H9 (cell line): ENCODE data around the gene PLEKHJ1. TPM values are rescaled to one million over a fixed set of nuclear protein-coding genes. Genes with fewer than 3 reads are reported as not detected.

ENCODE experiments used
- DNase-seq: peaks from one replicate; pipeline ENCODE4 v3.0.0-alpha.2; 2017
- H2AFZ ChIP-seq: one replicate; pipeline ENCODE4 v1.6.1; 2013; ENCODE audit warnings: mild to moderate bottlenecking, low read length, control low read depth, moderate library complexity
- H2AK5ac ChIP-seq: 2 replicates; pipeline ENCODE4 v1.6.1; 2013; ENCODE audit warnings: low read length, control low read depth, mixed read lengths; ENCODE audit not compliant: insufficient read length
- H2BK120ac ChIP-seq: one replicate; pipeline ENCODE4 v1.6.1; 2013; ENCODE audit warnings: low read depth, mild to moderate bottlenecking, low read length, control low read depth, inconsistent platforms; ENCODE audit not compliant: poor library complexity, severe bottlenecking
- H2BK12ac ChIP-seq: 2 replicates; pipeline ENCODE4 v1.6.1; 2013; ENCODE audit warnings: low read length, control low read depth, mixed read lengths, low read depth; ENCODE audit not compliant: insufficient read length
- H2BK15ac ChIP-seq: 2 replicates; pipeline ENCODE4 v1.6.1; 2013; ENCODE audit warnings: low read depth, low read length, control low read depth
- H2BK20ac ChIP-seq: one replicate; pipeline ENCODE4 v1.6.1; 2013; ENCODE audit warnings: low read depth, mild to moderate bottlenecking, low read length, control low read depth, inconsistent platforms; ENCODE audit not compliant: poor library complexity, severe bottlenecking
- H2BK5ac ChIP-seq: 2 replicates; pipeline ENCODE4 v1.6.1; 2013; ENCODE audit warnings: low read length, control low read depth, mixed read lengths; ENCODE audit not compliant: insufficient read length
- H3K14ac ChIP-seq: 2 replicates; pipeline ENCODE4 v1.6.1; 2013; ENCODE audit warnings: low read length, control low read depth; ENCODE audit not compliant: insufficient read depth
- H3K18ac ChIP-seq: 2 replicates; pipeline ENCODE4 v1.6.1; 2013; ENCODE audit warnings: low read depth, mild to moderate bottlenecking, mixed read lengths, low read length, control low read depth; ENCODE audit not compliant: insufficient read length
- H3K23ac ChIP-seq: 2 replicates; pipeline ENCODE4 v1.6.1; 2013; ENCODE audit warnings: low read length, control low read depth, mixed read lengths, low read depth; ENCODE audit not compliant: insufficient read length
- H3K23me2 ChIP-seq: 2 replicates; pipeline ENCODE4 v1.6.1; 2013; ENCODE audit warnings: low read depth, mild to moderate bottlenecking, mixed read lengths, low read length, control low read depth; ENCODE audit not compliant: insufficient read length, poor library complexity, severe bottlenecking
- H3K27ac ChIP-seq: 2 replicates; pipeline ENCODE4 v1.5.1; 2013; ENCODE audit warnings: low read length, control low read depth, mixed read lengths, low read depth; ENCODE audit not compliant: insufficient read length
- H3K27me3 ChIP-seq: 2 replicates; pipeline ENCODE4 v1.6.1; 2013; ENCODE audit warnings: low read length, control low read depth, inconsistent platforms; ENCODE audit not compliant: insufficient read depth
- H3K4ac ChIP-seq: 2 replicates; pipeline ENCODE4 v1.6.1; 2013; ENCODE audit warnings: low read depth, mild to moderate bottlenecking, control low read depth, inconsistent platforms, low read length, moderate library complexity
- H3K4me1 ChIP-seq: 2 replicates; pipeline ENCODE4 v1.6.1; 2013; ENCODE audit warnings: low read length, control low read depth, inconsistent platforms; ENCODE audit not compliant: insufficient read depth
- H3K4me2 ChIP-seq: 2 replicates; pipeline ENCODE4 v1.6.1; 2013; ENCODE audit warnings: low read length, control low read depth, mixed read lengths; ENCODE audit not compliant: insufficient read length, insufficient read depth
- H3K56ac ChIP-seq: 2 replicates; pipeline ENCODE4 v1.6.1; 2013; ENCODE audit warnings: low read depth, mild to moderate bottlenecking, mixed read lengths, low read length, control low read depth; ENCODE audit not compliant: insufficient read length
- H3K79me1 ChIP-seq: 2 replicates; pipeline ENCODE4 v1.6.1; 2013; ENCODE audit warnings: low read depth, mild to moderate bottlenecking, moderate library complexity, low read length, control low read depth, inconsistent platforms; ENCODE audit not compliant: insufficient read depth, poor library complexity, severe bottlenecking
- H3K79me2 ChIP-seq: 2 replicates; pipeline ENCODE4 v1.6.1; 2013; ENCODE audit warnings: low read length, control low read depth, inconsistent platforms; ENCODE audit not compliant: insufficient read depth
- H3K9ac ChIP-seq: 2 replicates; pipeline ENCODE4 v1.6.1; 2013; ENCODE audit warnings: low read length, control low read depth, mixed read lengths; ENCODE audit not compliant: insufficient read length; ENCODE audit errors: extremely low read depth
- H3K9me3 ChIP-seq: one replicate; pipeline ENCODE4 v1.6.1; 2013; ENCODE audit warnings: low read depth, low read length, inconsistent platforms; ENCODE audit not compliant: control insufficient read depth
- H3T11ph ChIP-seq: one replicate; pipeline ENCODE4 v1.6.1; 2013; ENCODE audit warnings: mild to moderate bottlenecking, low read length, control low read depth, inconsistent platforms
- H4K20me1 ChIP-seq: one replicate; pipeline ENCODE4 v1.6.1; 2013; ENCODE audit not compliant: control insufficient read depth, insufficient read length, insufficient read depth
- H4K5ac ChIP-seq: 2 replicates; pipeline ENCODE4 v1.6.1; 2013; ENCODE audit warnings: low read depth, mild to moderate bottlenecking, mixed read lengths, low read length, control low read depth; ENCODE audit not compliant: insufficient read length
- H4K8ac ChIP-seq: replicated peaks from 2 replicates; pipeline ENCODE4 v1.6.1; 2013; ENCODE audit warnings: low read length, control low read depth, mixed read lengths, low read depth; ENCODE audit not compliant: insufficient read length
- H4K91ac ChIP-seq: 2 replicates; pipeline ENCODE4 v1.6.1; 2013; ENCODE audit warnings: low read depth, mild to moderate bottlenecking, moderate library complexity, mixed read lengths, low read length, control low read depth; ENCODE audit not compliant: insufficient read length
- H3K27ac Mint-ChIP-seq, 3 experiments: 2 replicates in 2 of 3; 3 replicates in 1 of 3; pipeline ENCODE4 v1.8.0; 2020 to 2021; ENCODE audit warnings: mixed read lengths in 3 of 3, mild to moderate bottlenecking in 1 of 3, moderate library complexity in 1 of 3
- H3K27me3 Mint-ChIP-seq: 2 replicates; pipeline ENCODE4 v1.8.0; 2021; ENCODE audit warnings: low read depth, mild to moderate bottlenecking, moderate library complexity, mixed read lengths
- H3K36me3 Mint-ChIP-seq, 3 experiments: 2 replicates in 2 of 3; 3 replicates in 1 of 3; pipeline ENCODE4 v1.8.0; 2020 to 2021; ENCODE audit warnings: low read depth in 3 of 3, mixed read lengths in 3 of 3; ENCODE audit not compliant: insufficient read depth in 1 of 3
- H3K4me1 Mint-ChIP-seq, 2 experiments: 2 replicates each; pipeline ENCODE4 v1.8.0; 2020; ENCODE audit warnings: mixed read lengths in 2 of 2
- H3K4me3 Mint-ChIP-seq, 2 experiments: 2 replicates in 1 of 2; 3 replicates in 1 of 2; pipeline ENCODE4 v1.8.0; 2020 to 2021; ENCODE audit warnings: mild to moderate bottlenecking in 2 of 2, mixed read lengths in 2 of 2, moderate library complexity in 1 of 2
- H3K9me3 Mint-ChIP-seq, 2 experiments: 2 replicates in 1 of 2; 3 replicates in 1 of 2; pipeline ENCODE4 v1.8.0; 2020; ENCODE audit warnings: mild to moderate bottlenecking in 2 of 2, mixed read lengths in 2 of 2, moderate library complexity in 1 of 2
- CTCF ChIP-seq: fragments of 200-600 bp; sonication (generic); conservative IDR thresholded peaks from 3 replicates; pipeline ENCODE4 v1.8.0; 2021; ENCODE audit warnings: antibody characterized with exemption, mild to moderate bottlenecking
- WGBS: extraction: QIAGEN DNeasy Blood & Tissue Kit; methylation state at CpG from one replicate; pipeline ENCODE4 v1.1.7; 2013; ENCODE audit warnings: missing lambda C conversion rate, low lambda C conversion rate, mixed read lengths; ENCODE audit not compliant: insufficient read length; ENCODE audit errors: extremely low coverage; 5-methylcytosine and 5-hydroxymethylcytosine counted together
- total RNA-seq: library from RNA; stranded (reverse); gene quantifications from 2 replicates; pipeline ENCODE4 v1.2.1, GENCODE V29; 2021

Gene PLEKHJ1
- total RNA-seq, 1 experiment from 2014 or later, result 139 TPM

- Histone ChIP-seq H4K5ac (no peak overlapping the region), H3K9me3 (no peaks in the 10 kb centered on the region), H4K8ac (no peak overlapping the region), H3K79me1 (no peaks in the 10 kb centered on the region), H3T11ph (no peak overlapping the region), H3K4me2 (no peak overlapping the region), H4K91ac (no peak overlapping the region), H3K23me2 (no peaks in the 10 kb centered on the region), H3K4ac (no peak overlapping the region), H3K79me2 (no peaks in the 10 kb centered on the region), H3K14ac (no peak overlapping the region), H3K18ac (no peak overlapping the region), H3K27me3 (no peaks in the 10 kb centered on the region), H4K20me1 (no peaks in the 10 kb centered on the region), H3K9ac (no peak overlapping the region), H3K4me1 (no peaks in the 10 kb centered on the region), H2AK5ac (no peak overlapping the region), H3K27ac (no peak overlapping the region), H2BK120ac (no peak overlapping the region), H2BK15ac (no peak overlapping the region), H2BK5ac (no peak overlapping the region), H2AFZ (no peak overlapping the region), H2BK12ac (no peak overlapping the region), H2BK20ac (no peak overlapping the region), H3K56ac (no peak overlapping the region), H3K23ac (no peak overlapping the region)
- no peak overlapping the region for H3K4me3 Mint-ChIP-seq
- no peaks in the 10 kb centered on the region for H3K9me3 Mint-ChIP-seq
- TF ChIP-seq CTCF, result 0 out of 3 replicates have a peak, but pooled peaks have one; percentile 3
- no peak for DNase-seq
- no peaks in the 10 kb centered on the region for H3K4me1 Mint-ChIP-seq
- peaks cover 21 to 44% (median 43%) of the 10 kb centered on the region in 3 experiments for H3K36me3 Mint-ChIP-seq
- WGBS, result 100% methylated on average over 1 of the region's 10 CpGs
- no peaks in the 10 kb centered on the region for H3K27me3 Mint-ChIP-seq
- no peak overlapping the region for H3K27ac Mint-ChIP-seq
Observed at GRCh38 chr19:2208975-2209374, 27.2 kb downstream of the PLEKHJ1 start.
